Measurements from ENCODE around the gene SMAGP. TPM values are rescaled to one million over a fixed set of nuclear protein-coding genes. Genes with fewer than 3 reads are reported as not detected.

SMAGP gene
- total and polyA plus RNA-seq, 2 donors (not counting 3 experiments of a cell fraction or from before 2014, with no cell fraction given) = 21.4 to 26.2 TPM

- no peaks in the 10 kb centered on the region for H3K36me3 ChIP-seq (ENCODE audit: control insufficient read depth in 2 of 2, extremely low read depth in 1 of 2, insufficient read depth in 2 of 2, low read length in 2 of 2)
- H3K4me1 ChIP-seq (ENCODE audit: control insufficient read depth, extremely low read depth, insufficient read depth, low read length) = peaks cover 4% of the 10 kb centered on the region
- ChIA-PET POLR2A (no interaction called here), CTCF (no interaction called here)
- TF ChIP-seq POLR2AphosphoS5 (IDR thresholded peaks at IDR 0.05; ENCODE audit: insufficient read depth, low read depth, low read length) (no peak), GATA2 (IDR thresholded peaks at IDR 0.05; ENCODE audit: insufficient read depth, insufficient read length, low read depth, low read length) (peak; percentile 21), JUN (IDR thresholded peaks at IDR 0.05; ENCODE audit: borderline replicate concordance, insufficient read depth, insufficient read length, low read depth) (no peak), FOS (IDR thresholded peaks at IDR 0.05; ENCODE audit: borderline replicate concordance, insufficient read depth, low read length) (no peak), POLR2A (IDR thresholded peaks at IDR 0.05; ENCODE audit: low read depth, low read length) (no peak), EZH2 (IDR thresholded peaks at IDR 0.05; ENCODE audit: borderline replicate concordance, low read depth, low read length, severe bottlenecking) (no peak), CTCF (IDR thresholded peaks at IDR 0.05; ENCODE audit: extremely low read depth in 1 of 2, insufficient read depth in 1 of 2, low read depth in 1 of 2, low read length in 2 of 2) (no peak)
- TF ChIP-seq, protein P1, sequence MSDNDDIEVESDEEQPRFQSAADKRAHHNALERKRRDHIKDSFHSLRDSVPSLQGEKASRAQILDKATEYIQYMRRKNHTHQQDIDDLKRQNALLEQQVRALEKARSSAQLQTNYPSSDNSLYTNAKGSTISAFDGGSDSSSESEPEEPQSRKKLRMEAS (IDR thresholded peaks at IDR 0.05; ENCODE audit: insufficient read depth, insufficient read length) = no peak
- H3K9ac ChIP-seq (replicated peaks; ENCODE audit: extremely low read depth, insufficient read depth, low read length) = no peak overlapping the region
- no peaks in the 10 kb centered on the region for H3K9me3 ChIP-seq (replicated peaks; ENCODE audit: control insufficient read depth, insufficient read depth, low read length)
- no TSS peak for BruUV-seq (replicated peaks)
- H3K4me3 ChIP-seq (replicated peaks in 1 of 3; ENCODE audit: insufficient read depth in 1 of 3, low read depth in 1 of 3, low read length in 3 of 3) = no peak overlapping the region
- no peaks in the 10 kb centered on the region for H3K9me1 ChIP-seq (replicated peaks; ENCODE audit: control insufficient read depth, extremely low read depth, insufficient read depth, low read length)
- DNase-seq (ENCODE audit: low read depth, low spot score) (no peak), FAIRE-seq (peak; percentile 18)
- no peak overlapping the region for H2AFZ ChIP-seq (ENCODE audit: low read depth, low read length)
- intact Hi-C loops (cut with micrococcal nuclease) = no loop called here
- H3K27me3 ChIP-seq (ENCODE audit: control insufficient read depth in 2 of 2, insufficient read depth in 2 of 2, low read length in 2 of 2) = no peaks in the 10 kb centered on the region
- H3K27ac ChIP-seq (ENCODE audit: insufficient read depth, low read depth, low read length) = no peak overlapping the region
- H3K79me2 ChIP-seq (ENCODE audit: control insufficient read depth, insufficient read depth, low read length) = peaks cover under 1% of the 10 kb centered on the region
- H3K4me2 ChIP-seq (ENCODE audit: insufficient read depth, low read length) = no peak overlapping the region
- H4K20me1 ChIP-seq (replicated peaks; ENCODE audit: control insufficient read depth, extremely low read depth, insufficient read depth, low read length) = no peaks in the 10 kb centered on the region
- dilution Hi-C loops (cut with MboI; ENCODE audit: extremely low pct_ligation_motif_present, low sequenced_read_pairs) = no loop called here
These were observed 35.7 kb downstream of the SMAGP start for GRCh38 chr12:51234530-51234929.
